HG02759 (cell line): ENCODE measurements around the gene FBH1.

Source experiments
- ATAC-seq: cut with Tn5 transposase; IDR thresholded peaks from one replicate; pipeline ENCODE4 v1.9.1; 2021; ENCODE audit warnings: mild to moderate bottlenecking, moderate library complexity; ENCODE audit not compliant: unreplicated experiment

FBH1 gene

DNA sequence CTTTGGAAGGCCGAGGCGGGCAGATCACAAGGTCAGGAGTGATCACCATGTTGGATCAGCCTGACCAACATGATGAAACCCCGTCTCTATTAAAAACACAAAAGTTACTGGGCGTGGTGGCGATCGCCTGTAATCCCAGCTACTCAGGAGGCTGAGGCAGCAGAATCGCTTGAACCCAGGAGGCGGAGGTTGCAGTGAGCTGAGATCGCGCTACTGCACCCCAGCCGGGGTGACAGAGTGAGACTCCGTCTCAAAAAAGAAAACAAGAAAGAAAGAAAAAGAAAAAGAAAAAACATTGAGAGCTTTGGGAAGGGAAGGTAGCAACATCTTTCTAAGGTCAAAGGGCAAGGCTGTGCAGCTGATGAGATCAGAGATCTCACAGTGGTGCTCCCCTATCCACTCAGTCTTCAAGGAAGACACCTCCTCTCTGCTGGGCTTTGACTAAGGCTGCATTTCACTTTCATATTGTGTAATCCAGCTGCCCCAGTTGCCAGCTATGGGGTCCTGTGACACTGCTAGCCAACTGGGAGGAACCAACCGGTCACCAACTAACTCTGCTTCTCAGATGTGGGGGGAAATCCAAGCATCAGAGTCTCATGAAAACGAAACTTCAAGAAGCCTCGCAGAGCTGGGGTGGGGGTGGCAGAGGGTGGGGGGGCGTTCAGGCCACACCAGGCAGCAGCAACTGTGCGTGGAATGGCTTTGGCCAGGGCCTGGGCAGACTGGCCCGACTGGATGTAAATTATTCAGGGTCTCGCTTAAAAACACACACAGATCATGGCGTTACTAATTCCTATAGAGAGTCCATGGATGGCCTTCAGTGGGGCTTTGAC is 85.8 kb downstream of the FBH1 start:
- peak; percentile 66 for ATAC-seq

DNA sequence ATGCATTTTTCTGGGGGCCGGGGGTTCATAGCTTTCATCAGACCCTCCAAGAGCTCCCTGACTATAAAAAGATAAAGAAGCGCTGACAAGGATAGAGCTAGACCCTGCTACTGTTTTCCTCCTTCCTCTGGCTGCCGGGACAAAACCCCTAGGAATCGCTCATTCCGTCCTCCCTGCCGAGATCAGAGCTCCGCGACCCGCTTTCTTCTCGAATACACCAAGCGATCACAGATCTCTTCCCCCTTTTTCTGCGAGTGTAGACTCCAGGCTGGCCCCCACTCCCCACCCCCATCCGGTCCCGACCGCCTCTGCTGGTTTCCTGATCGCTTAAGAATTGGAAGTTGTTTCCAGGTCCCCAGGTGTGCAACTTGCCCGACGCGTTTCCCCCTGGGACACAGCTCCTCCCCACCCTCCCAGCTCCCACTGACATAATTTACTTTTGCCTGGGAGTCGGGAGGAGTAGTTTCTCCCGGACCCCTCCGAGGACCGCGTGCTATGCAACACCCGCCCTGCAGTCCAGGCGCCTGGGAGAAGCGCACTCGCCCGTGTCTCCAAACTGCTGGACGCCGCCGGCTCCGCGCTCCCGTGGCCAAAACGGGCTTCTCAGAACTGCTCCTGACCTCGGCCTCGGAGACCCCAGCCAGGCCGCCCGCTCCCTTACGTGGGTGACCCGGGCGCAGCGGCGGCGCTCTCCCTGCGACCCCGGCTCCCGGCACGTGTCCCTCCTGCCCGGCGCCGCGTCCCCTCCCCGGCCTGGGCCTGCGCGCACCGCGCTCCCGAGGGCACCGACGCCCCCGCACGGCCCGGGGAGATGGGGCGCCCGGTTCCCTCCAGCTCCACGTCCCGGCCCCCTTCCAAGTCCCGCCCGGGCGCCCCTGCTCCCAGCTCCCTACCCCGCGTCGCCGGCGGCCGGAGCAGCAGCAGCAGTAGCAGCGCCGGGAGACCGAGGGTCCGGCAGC is 86.7 kb downstream of the FBH1 start:
- ATAC-seq: peak; percentile 25

DNA sequence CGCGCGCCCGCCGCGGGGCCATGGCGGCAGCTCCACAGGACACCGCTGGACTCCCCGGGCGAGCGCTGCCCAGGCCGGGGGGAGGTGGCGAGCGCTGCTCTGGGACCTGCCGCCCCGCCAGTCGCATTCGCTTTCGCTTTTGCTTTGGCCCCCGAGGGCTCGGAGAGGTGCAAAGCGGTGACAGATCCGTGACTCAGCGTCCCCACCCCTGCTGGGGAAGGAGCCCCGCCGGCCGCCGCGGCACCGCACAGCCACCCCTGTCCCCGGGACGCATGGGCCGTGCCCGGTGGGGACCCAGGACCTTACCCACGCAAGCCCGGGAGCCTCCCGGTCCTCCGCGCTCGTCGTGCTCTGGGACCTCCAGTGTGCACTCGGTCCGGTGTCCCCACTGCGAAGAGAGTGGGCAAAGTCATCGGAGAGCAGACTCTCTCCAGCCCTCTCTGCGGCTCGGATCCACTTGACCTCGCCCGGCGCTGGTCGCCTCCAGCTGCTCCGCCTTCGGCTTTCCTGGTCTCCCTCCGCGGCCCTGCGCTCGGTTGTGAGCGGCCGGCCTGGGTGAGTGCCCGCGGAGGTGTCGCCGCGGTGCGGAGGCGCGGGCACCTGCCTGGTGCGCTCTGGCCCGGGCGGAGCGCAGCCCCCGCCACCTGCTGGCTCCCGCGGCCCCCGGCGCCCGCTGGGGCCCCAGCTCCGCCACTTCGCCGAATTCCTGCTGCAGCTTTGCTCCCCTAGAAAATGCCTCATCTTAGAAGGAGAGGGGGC is 87.6 kb downstream of the FBH1 start, which contains the start of gene IL15RA:
Gene IL15RA (minus strand): TSS at position 73 of the 759 bp plus-strand sequence. CDS start 51 bp downstream, at position 22.
- peak; percentile 72 for ATAC-seq

DNA sequence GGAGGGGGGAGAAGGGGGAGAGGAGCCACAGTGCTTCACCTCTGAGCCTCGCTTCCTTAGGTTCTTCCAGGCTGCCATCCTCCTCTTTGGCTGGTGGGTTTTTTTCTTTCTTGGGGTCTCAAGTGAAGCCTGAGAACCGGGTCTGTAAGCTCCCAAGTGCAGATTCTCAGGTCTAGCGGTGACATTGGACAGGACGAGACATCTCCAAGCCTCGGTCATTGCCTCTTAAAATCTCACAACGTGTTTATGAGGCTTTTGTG is 88.1 kb downstream of the FBH1 start:
- ATAC-seq: no peak

DNA sequence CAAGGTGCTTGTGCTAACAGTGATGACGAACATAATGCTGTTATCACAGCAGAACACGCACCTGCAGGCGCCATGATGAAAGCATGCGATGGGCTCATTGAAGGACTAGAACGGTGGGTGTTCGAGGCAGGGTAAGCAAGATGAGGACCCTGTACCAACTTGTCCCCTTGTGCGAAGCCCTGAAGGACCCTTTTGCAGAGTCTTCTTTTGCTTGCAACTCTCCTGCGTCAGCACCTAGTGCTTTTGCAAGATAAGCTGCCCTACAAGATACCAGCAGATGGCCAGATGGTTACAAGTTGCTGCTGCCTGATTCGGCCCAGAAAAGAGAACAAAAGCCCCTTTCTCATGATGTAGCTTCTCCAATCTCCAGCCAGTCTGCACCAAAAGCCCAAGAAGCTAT is 91.5 kb downstream of the FBH1 start:
- ATAC-seq: no peak

DNA sequence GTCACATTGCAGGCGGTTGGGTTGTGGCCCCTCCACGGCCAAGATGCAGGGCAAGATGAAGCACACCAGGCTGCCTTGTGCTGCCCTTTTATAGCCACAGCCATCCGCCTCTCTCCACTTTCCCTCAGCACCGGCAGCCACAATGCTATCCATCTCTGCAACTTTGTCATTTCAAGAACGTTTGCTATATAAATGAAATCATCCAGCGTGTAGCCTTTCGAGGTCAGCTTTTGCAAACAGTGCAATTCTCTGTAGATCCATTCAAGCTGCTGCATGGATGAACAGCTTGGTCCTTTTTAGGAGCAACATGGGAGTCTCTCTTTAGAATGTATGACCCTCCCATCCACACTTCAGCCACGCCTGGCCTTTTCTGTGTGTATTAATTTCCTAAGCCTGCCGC is 93.7 kb downstream of the FBH1 start:
- ATAC-seq: no peak

DNA sequence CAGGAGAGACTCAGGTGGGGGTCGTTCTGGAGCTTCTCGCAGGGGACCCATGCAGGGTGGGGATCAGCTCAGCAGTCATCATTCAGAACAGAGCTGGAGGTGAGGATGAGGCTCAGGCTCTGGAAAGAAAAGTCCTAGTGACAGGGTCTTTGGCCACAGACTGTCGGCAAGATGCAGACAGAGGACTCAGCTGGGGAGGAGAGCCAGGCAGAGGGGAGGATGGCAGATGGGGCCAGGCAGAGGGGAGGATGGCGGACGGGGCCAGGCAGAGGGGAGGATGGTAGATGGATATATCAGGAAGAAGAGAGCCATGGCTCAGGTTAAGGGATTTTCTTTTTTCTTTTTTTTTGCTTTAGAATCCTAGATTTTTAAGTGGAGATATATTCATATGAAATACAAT is 95.0 kb downstream of the FBH1 start:
- ATAC-seq: no peak
